B cell (primary cell): ENCODE measurements around the gene DCTPP1. TPM values are rescaled to one million over a fixed set of nuclear protein-coding genes. Genes with fewer than 3 reads are reported as not detected.
A peak's percentile ranks its signal among the peaks of the same experiment; 100 is the strongest.

Experiments used
- ATAC-seq: fragments of 200-7000 bp; cut with Tn5 transposase; one replicate; pipeline ENCODE4 v1.10.0; 2021; ENCODE audit warnings: low read depth, mild to moderate bottlenecking, moderate number of reproducible peaks, moderate library complexity
- CTCF ChIA-PET: fragments of 350-600 bp; sonication (Branson Sonifier 250); formaldehyde crosslinking; loops from one replicate; lab custom pipeline; 2021; ENCODE audit warnings: antibody characterized with exemption, inconsistent platforms; lab: Charles Lee
- POLR2A ChIA-PET: fragments of 350-600 bp; sonication (Branson Sonifier 250); formaldehyde crosslinking; loops from one replicate; lab custom pipeline; 2021; ENCODE audit warnings: antibody characterized with exemption; lab: Charles Lee
- DNase-seq: peaks from one replicate; pipeline ENCODE4 v3.0.0; 2013
- H2AFZ ChIP-seq: 2 replicates; pipeline ENCODE4 v1.6.1; 2012; ENCODE audit warnings: mild to moderate bottlenecking, low read depth, low read length; ENCODE audit not compliant: insufficient read depth, poor library complexity, severe bottlenecking
- H3K27ac ChIP-seq, 2 donors: 1 replicate in 1 of 2; 2 replicates in 1 of 2; pipeline ENCODE4 v1.5.1; 2012 to 2013; ENCODE audit warnings: low read length in 2 of 2, mild to moderate bottlenecking in 2 of 2, moderate library complexity in 1 of 2
- H3K27me3 ChIP-seq, 4 experiments: fragments of 200-600 bp in 1 of 4; sonication (generic) in 1 of 4; replicated peaks in 1 of 4; 1 replicate in 2 of 4; 2 replicates in 2 of 4; pipeline versions ENCODE4 v1.6.1 to v1.7.0; 2013 to 2016; ENCODE audit warnings: low read length in 3 of 4, mild to moderate bottlenecking in 2 of 4, mixed read lengths in 1 of 4, moderate library complexity in 1 of 4; ENCODE audit not compliant: insufficient read depth in 4 of 4, control insufficient read depth in 3 of 4; ENCODE audit errors: control extremely low read depth in 1 of 4
- H3K36me3 ChIP-seq, 2 experiments: replicated peaks in 1 of 2; 1 replicate in 1 of 2; 2 replicates in 1 of 2; pipeline versions ENCODE4 v1.6.1 to v1.7.1; 2013; ENCODE audit warnings: low read length in 1 of 2; ENCODE audit not compliant: insufficient read depth in 2 of 2, control insufficient read depth in 1 of 2; ENCODE audit errors: control extremely low read depth in 1 of 2, extremely low read depth in 1 of 2
- H3K4me1 ChIP-seq, 2 donors: fragments of 200-600 bp in 1 of 2; sonication (generic) in 1 of 2; 1 replicate in 1 of 2; 2 replicates in 1 of 2; pipeline versions ENCODE4 v1.5.1 to v1.6.1; 2013 to 2017; ENCODE audit warnings: low read length in 2 of 2; ENCODE audit not compliant: control insufficient read depth in 2 of 2, insufficient read depth in 2 of 2
- H3K4me2 ChIP-seq: replicated peaks from 2 replicates; pipeline ENCODE3; 2012; ENCODE audit warnings: mild to moderate bottlenecking, low read depth, low read length; ENCODE audit not compliant: poor library complexity, severe bottlenecking
- H3K4me3 ChIP-seq, 5 experiments: fragments of 200-600 bp in 1 of 5; sonication (generic) in 1 of 5; 1 replicate in 3 of 5; 2 replicates in 2 of 5; pipeline versions ENCODE4 v1.5.1 to v1.7.0; 2011 to 2016; ENCODE audit warnings: low read length in 4 of 5, mild to moderate bottlenecking in 4 of 5, low read depth in 2 of 5, control low read depth in 1 of 5, moderate library complexity in 1 of 5; ENCODE audit not compliant: insufficient read depth in 1 of 5; ENCODE audit errors: control extremely low read depth in 1 of 5, extremely low read depth in 1 of 5
- H3K79me2 ChIP-seq: fragments of 200-600 bp; sonication (generic); one replicate; pipeline ENCODE4 v1.6.0; 2016; ENCODE audit warnings: low read length; ENCODE audit not compliant: control insufficient read depth, insufficient read depth
- H3K9ac ChIP-seq: fragments of 200-600 bp; sonication (generic); 2 replicates; pipeline ENCODE4 v1.6.1; 2017; ENCODE audit warnings: mild to moderate bottlenecking, low read length, moderate library complexity
- H3K9me3 ChIP-seq, 3 donors: one replicate each; pipeline versions ENCODE4 v1.6.1 to v1.7.1; 2013; ENCODE audit warnings: low read length in 2 of 3; ENCODE audit not compliant: control insufficient read depth in 2 of 3, insufficient read depth in 1 of 3; ENCODE audit errors: control extremely low read depth in 1 of 3
- H4K20me1 ChIP-seq: 2 replicates; pipeline ENCODE4 v1.6.0; 2012; ENCODE audit warnings: mild to moderate bottlenecking, low read length; ENCODE audit not compliant: insufficient read depth, control insufficient read depth, poor library complexity, severe bottlenecking
- H3K27ac Mint-ChIP-seq: one replicate; pipeline ENCODE4 v1.8.0; 2021; ENCODE audit warnings: mixed read lengths
- H3K27me3 Mint-ChIP-seq: one replicate; pipeline ENCODE4 v1.8.0; 2021; ENCODE audit warnings: mixed read lengths
- H3K4me1 Mint-ChIP-seq: one replicate; pipeline ENCODE4 v1.8.0; 2021; ENCODE audit warnings: mixed read lengths
- H3K4me3 Mint-ChIP-seq: one replicate; pipeline ENCODE4 v1.8.0; 2021; ENCODE audit warnings: mixed read lengths
- H3K9me3 Mint-ChIP-seq: one replicate; pipeline ENCODE4 v1.8.0; 2022; ENCODE audit warnings: mixed read lengths; ENCODE audit not compliant: insufficient read depth
- CTCF ChIP-seq: fragments of 200-600 bp; IDR thresholded peaks from one replicate; pipeline ENCODE4 v1.8.0; 2022; ENCODE audit warnings: antibody characterized with exemption, mild to moderate bottlenecking
- EZH2 ChIP-seq: IDR thresholded peaks from 2 replicates; pipeline ENCODE4 v1.6.1; 2012; ENCODE audit warnings: borderline replicate concordance, low read depth, mild to moderate bottlenecking, moderate library complexity, low read length; ENCODE audit not compliant: insufficient read depth, poor library complexity, severe bottlenecking
- WGBS: methylation state at CpG from one replicate; pipeline ENCODE4 v1.1.5; 2013; ENCODE audit warnings: missing lambda C conversion rate; ENCODE audit not compliant: insufficient coverage; 5-methylcytosine and 5-hydroxymethylcytosine counted together
- intact Hi-C: fragments of 100-400 bp; cut with micrococcal nuclease; formaldehyde crosslinking; loops from one replicate; pipeline ENCODE4 v1.10.0; 2022
- polyA plus RNA-seq: library from polyadenylated mRNA; depleted of rRNA; stranded (reverse); fragments of >200 nt; gene quantifications from 2 replicates; pipeline ENCODE4 v1.2.3, GENCODE V29; 2012
- total RNA-seq, 2 donors: library from RNA; stranded (reverse); fragments of 120-200 nt in 1 of 2; gene quantifications; 1 replicate in 1 of 2; 2 replicates in 1 of 2; pipeline versions ENCODE4 v1.2.3 to v1.2.4, GENCODE V29; 2013 to 2022

Gene DCTPP1
- total and polyA plus RNA-seq, 2 donors (not counting 1 experiment from before 2014, with no cell fraction given): 25.0 to 30.3 TPM

- ATAC-seq: no peak
- CTCF ChIA-PET: interaction anchor here (0.6 to 4.7 kb wide), 49 partner anchors 10 to 337 kb away, joined by 3 to 55 read pairs (median 5); partner anchors contain the start of genes FBRS, ITGAL, SEPHS2 and SEPTIN1
These were observed 482 bp downstream of the DCTPP1 start for GRCh38 chr16:30429418-30429677.

More at GRCh38 chr16:30429418-30429677, 482 bp downstream of the DCTPP1 start:
- no peak for DNase-seq
- Histone ChIP-seq H3K79me2 (peaks cover 27% of the 10 kb centered on the region), H3K9ac (peak overlapping the region; percentile 84), H3K27ac (peak overlapping the region; percentile 48 to 51), H3K4me1 (peaks cover 12 to 21% of the 10 kb centered on the region in 2 donors), H2AFZ (peak overlapping the region; percentile 82), H3K36me3 (peaks cover 5 to 18% of the 10 kb centered on the region in 2 experiments), H3K4me2 (peak overlapping the region; percentile 91), H3K9me3 (no peaks in the 10 kb centered on the region), H3K4me3 (peak overlapping the region; percentile 78 to 98 (median 85)), H3K27me3 (no peaks in the 10 kb centered on the region), H4K20me1 (no peaks in the 10 kb centered on the region)
- Mint-ChIP-seq H3K4me3 (no peak overlapping the region), H3K4me1 (peaks cover 15% of the 10 kb centered on the region), H3K27me3 (no peaks in the 10 kb centered on the region), H3K27ac (no peak overlapping the region), H3K9me3 (no peaks in the 10 kb centered on the region)
- 0% methylated on average over 11 of the region's 11 CpGs for WGBS
- no peak for TF ChIP-seq CTCF
- TF ChIP-seq EZH2: no peak
- POLR2A ChIA-PET: interaction anchor here (0.6 to 2.3 kb wide), 22 partner anchors 11 to 364 kb away, joined by 3 to 18 read pairs (median 5); partner anchors contain the start of genes ALDOA, FBRS, ITGAL and PRR14
- intact Hi-C loops: loop anchor here (1.0 kb wide), 1 partner anchor 11 kb away; no protein-coding TSS in a partner anchor
